ENCODE measurements around the gene C10orf143.
"Not testable (repeated sequence)": the region's sequence is repeated elsewhere in the genome, so short reads cannot be mapped to it uniquely, and the experiment has no call there.

Gene C10orf143

GRCh38 chr10:130024779-130025325 is 85.8 kb downstream of the C10orf143 start:
- no peak for TF ChIP-seq CTCF (IDR thresholded peaks at IDR 0.05; ENCODE audit: low read depth, low read length)
- DNase-seq (ENCODE audit: extremely low read depth, low read depth), result no peak

GRCh38 chr10:130024326-130024725 is 86.3 kb downstream of the C10orf143 start:
- DNase-seq (ENCODE audit: extremely low read depth, low read depth), result not testable (repeated sequence)

- DNase-seq (ENCODE audit: extremely low read depth, low read depth), result no peak
- TF ChIP-seq CTCF (IDR thresholded peaks at IDR 0.05; ENCODE audit: low read depth, low read length), result no peak
Measured at GRCh38 chr10:130023454-130024230, 87.0 kb downstream of the C10orf143 start.

GRCh38 chr10:130022511-130023299 is 87.9 kb downstream of the C10orf143 start:
- TF ChIP-seq CTCF (IDR thresholded peaks at IDR 0.05; ENCODE audit: low read depth, low read length), result no peak
- DNase-seq (ENCODE audit: extremely low read depth, low read depth), result peak; percentile 64

GRCh38 chr10:130022086-130022485 is 88.5 kb downstream of the C10orf143 start:
- TF ChIP-seq CTCF (IDR thresholded peaks at IDR 0.05; ENCODE audit: low read depth, low read length), result no peak
- DNase-seq (ENCODE audit: extremely low read depth, low read depth), result no peak

- TF ChIP-seq CTCF (IDR thresholded peaks at IDR 0.05; ENCODE audit: low read depth, low read length), result no peak
- peak; percentile 73 for DNase-seq (ENCODE audit: extremely low read depth, low read depth)
Measured at GRCh38 chr10:130021383-130021950, 89.2 kb downstream of the C10orf143 start.

- no peak for DNase-seq (ENCODE audit: extremely low read depth, low read depth)
- no peak for TF ChIP-seq CTCF (IDR thresholded peaks at IDR 0.05; ENCODE audit: low read depth, low read length)
Measured at GRCh38 chr10:130020651-130021382, 89.8 kb downstream of the C10orf143 start.
